GM19240 (cell line): ENCODE measurements around the gene SIGLEC6.
"Not testable (repeated sequence)": the region's sequence is repeated elsewhere in the genome, so short reads cannot be mapped to it uniquely, and the experiment has no call there.

Experiments
- DNase-seq: peaks from one replicate; pipeline ENCODE4 v3.0.0; 2011; ENCODE audit warnings: low spot score; ENCODE audit not compliant: insufficient read length

SIGLEC6 gene

GRCh38 chr19:51509823-51510660 is 21.4 kb downstream of the SIGLEC6 start:
- DNase-seq = no peak

- DNase-seq = no peak
Observed at GRCh38 chr19:51508059-51508733, 23.3 kb downstream of the SIGLEC6 start.

- DNase-seq = no peak
Observed at GRCh38 chr19:51507640-51508058, 23.8 kb downstream of the SIGLEC6 start.

GRCh38 chr19:51507192-51507591 is 24.3 kb downstream of the SIGLEC6 start:
- no peak for DNase-seq

GRCh38 chr19:51505904-51506303 is 25.6 kb downstream of the SIGLEC6 start:
- no peak for DNase-seq

GRCh38 chr19:51503896-51504295 is 27.6 kb downstream of the SIGLEC6 start:
- no peak for DNase-seq

- DNase-seq = no peak
Observed at GRCh38 chr19:51503286-51503817, 28.1 kb downstream of the SIGLEC6 start.

- DNase-seq = no peak
Observed at GRCh38 chr19:51501594-51502263, 29.7 kb downstream of the SIGLEC6 start, which contains the start of gene SIGLEC12. Gene SIGLEC12, minus strand, starts transcription at chr19:51501800. Its CDS starts 67 bp downstream, at chr19:51501733.

GRCh38 chr19:51500931-51501330 is 30.5 kb downstream of the SIGLEC6 start:
- not testable (repeated sequence) for DNase-seq

- no peak for DNase-seq
Observed at GRCh38 chr19:51497666-51498065, 33.8 kb downstream of the SIGLEC6 start.

GRCh38 chr19:51493776-51494175 is 37.7 kb downstream of the SIGLEC6 start:
- DNase-seq = no peak

GRCh38 chr19:51491586-51491985 is 39.9 kb downstream of the SIGLEC6 start:
- no peak for DNase-seq

- no peak for DNase-seq
Observed at GRCh38 chr19:51490676-51491075, 40.8 kb downstream of the SIGLEC6 start.

- DNase-seq = no peak
Observed at GRCh38 chr19:51489113-51489512, 42.4 kb downstream of the SIGLEC6 start.

- no peak for DNase-seq
Observed at GRCh38 chr19:51488491-51488890, 43.0 kb downstream of the SIGLEC6 start.

GRCh38 chr19:51485960-51486660 is 45.4 kb downstream of the SIGLEC6 start:
- no peak for DNase-seq

- no peak for DNase-seq
Observed at GRCh38 chr19:51480590-51480989, 50.9 kb downstream of the SIGLEC6 start.

GRCh38 chr19:51479531-51480331 is 51.7 kb downstream of the SIGLEC6 start:
- no peak for DNase-seq

- DNase-seq = no peak
Observed at GRCh38 chr19:51478381-51479234, 52.9 kb downstream of the SIGLEC6 start, which contains the start of gene CEACAM18. Gene CEACAM18, plus strand, starts transcription at chr19:51478539.
